Heart right ventricle (tissue), 16 donors: ENCODE measurements around the gene NPHP4. TPM values are rescaled to one million over a fixed set of nuclear protein-coding genes. Genes with fewer than 3 reads are reported as not detected.
"Not testable (repeated sequence)": the region's sequence is repeated elsewhere in the genome, so short reads cannot be mapped to it uniquely, and the experiment has no call there.

ENCODE experiments used
- ATAC-seq, 8 donors: fragments of 200-7000 bp; cut with Tn5 transposase; one replicate each; pipeline ENCODE4 v1.9.1; 2020; ENCODE audit warnings: mild to moderate bottlenecking in 8 of 8, moderate library complexity in 8 of 8, moderate number of reproducible peaks in 1 of 8
- DNase-seq, 2 donors: peaks; one replicate each; pipeline ENCODE4 v3.0.0-alpha.2; 2020
- H3K27ac ChIP-seq, 10 donors: fragments of 200-600 bp; sonication (generic) in 2 of 10; one replicate each; pipeline versions ENCODE4 v1.5.0 to v1.8.0; 2020 to 2022; ENCODE audit warnings: mild to moderate bottlenecking in 3 of 10
- H3K27me3 ChIP-seq, 7 donors: fragments of 200-600 bp; one replicate each; pipeline ENCODE4 v1.8.0; 2021 to 2022; ENCODE audit warnings: mild to moderate bottlenecking in 2 of 7
- H3K36me3 ChIP-seq, 9 donors: fragments of 200-600 bp; sonication (generic) in 1 of 9; one replicate each; pipeline versions ENCODE4 v1.5.0 to v1.8.0; 2020 to 2022; ENCODE audit warnings: mild to moderate bottlenecking in 2 of 9
- H3K4me1 ChIP-seq, 9 donors: fragments of 200-600 bp; sonication (generic) in 1 of 9; one replicate each; pipeline versions ENCODE4 v1.5.0 to v1.8.0; 2020 to 2022; ENCODE audit warnings: mild to moderate bottlenecking in 4 of 9
- H3K4me3 ChIP-seq, 10 donors: fragments of 200-600 bp; sonication (generic) in 2 of 10; one replicate each; pipeline versions ENCODE4 v1.5.0 to v1.8.0; 2020 to 2022; ENCODE audit warnings: mild to moderate bottlenecking in 7 of 10, moderate library complexity in 2 of 10
- H3K9me3 ChIP-seq, 11 donors: fragments of 200-600 bp in 10 of 11; sonication (generic) in 2 of 11; one replicate each; pipeline versions ENCODE4 v1.5.0 to v1.8.0; 2013 to 2022; ENCODE audit warnings: mild to moderate bottlenecking in 2 of 11, control low read depth in 1 of 11, moderate library complexity in 1 of 11
- WGBS, 2 donors: extraction: QIAGEN DNeasy Blood & Tissue Kit; methylation state at CpG; one replicate each; pipeline ENCODE4 v1.1.7; 2013; ENCODE audit warnings: inconsistent platforms in 1 of 2; 5-methylcytosine and 5-hydroxymethylcytosine counted together
- intact Hi-C, 10 donors: fragments of 100-400 bp; cut with DNase I; formaldehyde crosslinking; loops; one replicate each; pipeline versions ENCODE4 v1.11.1 to v1.14.2; 2022
- polyA plus RNA-seq, 2 donors: library from polyadenylated mRNA; stranded (reverse); fragments of 200-250 nt; gene quantifications; one replicate each; pipeline ENCODE4 v1.2.3, GENCODE V29; 2013
- total RNA-seq, 10 donors: library from RNA; stranded (reverse); fragmentation: NEBNext Ultra II Directional in 3 of 10; extraction: Animal tissue kit (Norgen Biotek cat#: 25700) in 3 of 10; gene quantifications; one replicate each; pipeline versions ENCODE4 v1.2.1 to v1.2.4, GENCODE V29; 2021 to 2023
- TF ChIP-seq, protein P1 (sequence below), 9 donors: fragments of 200-600 bp; sonication (generic) in 2 of 9; IDR thresholded peaks; one replicate each; pipeline versions ENCODE4 v1.5.0 to v1.8.0; 2021 to 2022; ENCODE audit warnings: antibody characterized with exemption in 9 of 9, mild to moderate bottlenecking in 5 of 9, moderate library complexity in 1 of 9
- donor health status: Arrhythmogenic right ventricular cardiomyopathy.
- donor health status: ischemic (EF 13 %, LVEDD 7.1; RV severe dilation, severe dysfunction).
- donor health status: healthy with polysubstance abuse.
- donor health status: DM: no; HTN: yes; CAD: no.
- donor health status: DM: no; HTN: no; CAD: no.
- donor health status: ischemic (EF 25% LVEDD 6.9; RV normal size, moderate dysfunction).
- donor health status: ischemic (EF 25% LVEDD 5.7; RV mildly dilated, moderate dysfunction).
- donor health status: healthy.
- donor health status: DM: yes; HTN: yes; CAD: no.
- donor health status: Ischemic cardiomyopathy.
- donor health status: ischemic (EF 35%, LVEDD 5.7; RV mildly dilated, moderate dysfunction).
- donor health status: nonischemic (EF 11% LVEDD 7.7; RV severe dilation, severe dysfunction).
- donor health status: DM: yes; HTN: yes; CAD: no.
- donor health status: PGD.
- donor health status: ischemic (EF 29% LVEDD 5.4; RV normal size, mild dysfunction).
- donor health status: nonischemic (EF 23%, LVEDD 6.1; RV moderate dilation, normal function).

NPHP4 gene
- total and polyA plus RNA-seq, 12 donors = 2.4 to 5.7 (median 3.3) TPM

GRCh38 chr1:5856246-5856815 lies 135.9 kb downstream of the NPHP4 start:
- WGBS, 2 donors = 74% methylated on average over 16 of the region's 16 CpGs
- intact Hi-C loops = no loop called here
- TF ChIP-seq, protein P1, sequence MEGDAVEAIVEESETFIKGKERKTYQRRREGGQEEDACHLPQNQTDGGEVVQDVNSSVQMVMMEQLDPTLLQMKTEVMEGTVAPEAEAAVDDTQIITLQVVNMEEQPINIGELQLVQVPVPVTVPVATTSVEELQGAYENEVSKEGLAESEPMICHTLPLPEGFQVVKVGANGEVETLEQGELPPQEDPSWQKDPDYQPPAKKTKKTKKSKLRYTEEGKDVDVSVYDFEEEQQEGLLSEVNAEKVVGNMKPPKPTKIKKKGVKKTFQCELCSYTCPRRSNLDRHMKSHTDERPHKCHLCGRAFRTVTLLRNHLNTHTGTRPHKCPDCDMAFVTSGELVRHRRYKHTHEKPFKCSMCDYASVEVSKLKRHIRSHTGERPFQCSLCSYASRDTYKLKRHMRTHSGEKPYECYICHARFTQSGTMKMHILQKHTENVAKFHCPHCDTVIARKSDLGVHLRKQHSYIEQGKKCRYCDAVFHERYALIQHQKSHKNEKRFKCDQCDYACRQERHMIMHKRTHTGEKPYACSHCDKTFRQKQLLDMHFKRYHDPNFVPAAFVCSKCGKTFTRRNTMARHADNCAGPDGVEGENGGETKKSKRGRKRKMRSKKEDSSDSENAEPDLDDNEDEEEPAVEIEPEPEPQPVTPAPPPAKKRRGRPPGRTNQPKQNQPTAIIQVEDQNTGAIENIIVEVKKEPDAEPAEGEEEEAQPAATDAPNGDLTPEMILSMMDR (IDR thresholded peaks at IDR 0.05) = no peak
- Histone ChIP-seq H3K27ac (no peak overlapping the region), H3K4me3 (no peak overlapping the region), H3K36me3 (peaks cover 0 to 4% (median 0%) of the 10 kb centered on the region in 9 donors), H3K9me3 (no peaks in the 10 kb centered on the region), H3K4me1 (no peaks in the 10 kb centered on the region), H3K27me3 (peaks cover 0 to 9% (median 0%) of the 10 kb centered on the region in 7 donors)
- no peak for ATAC-seq
- DNase-seq = no peak

DNA sequence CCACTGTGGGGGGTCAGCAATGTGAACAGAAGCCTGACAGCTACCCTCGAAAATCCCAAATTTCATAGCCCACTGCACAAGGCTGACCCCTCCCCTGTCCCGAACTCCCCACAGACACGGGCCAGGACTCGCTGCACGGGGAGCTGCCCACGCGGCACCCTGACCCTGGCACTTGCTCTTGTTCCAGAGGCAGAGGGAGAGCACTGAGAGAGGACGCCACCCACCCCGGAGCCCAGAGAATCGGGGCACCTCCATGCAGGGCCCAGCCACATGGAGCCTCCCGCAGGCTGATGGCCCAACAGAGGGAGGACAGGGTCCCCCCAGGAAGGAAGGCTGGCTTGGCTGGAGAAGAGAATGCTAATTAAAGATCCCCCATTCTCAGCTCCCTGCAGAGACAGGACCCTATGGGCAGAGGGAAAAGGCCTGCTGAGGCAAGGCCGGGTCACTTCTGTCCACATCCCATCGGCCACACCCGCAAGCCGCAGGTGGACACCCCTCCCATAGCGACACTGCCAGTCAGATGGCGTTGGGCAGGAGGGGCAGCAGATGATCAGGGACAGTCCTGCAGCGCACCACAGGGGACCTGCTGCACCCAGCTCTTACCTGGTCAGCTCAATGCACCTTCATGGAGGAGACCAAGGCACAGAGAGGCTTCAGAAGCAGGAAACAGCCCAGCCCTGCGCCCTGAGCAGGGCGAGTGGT lies 136.9 kb downstream of the NPHP4 start:
- H3K9me3 ChIP-seq = no peaks in the 10 kb centered on the region
- no peak overlapping the region for H3K27ac ChIP-seq
- H3K4me3 ChIP-seq = no peak overlapping the region
- TF ChIP-seq, protein P1 (IDR thresholded peaks at IDR 0.05) = no peak
- no peaks in the 10 kb centered on the region for H3K4me1 ChIP-seq
- H3K36me3 ChIP-seq = no peaks in the 10 kb centered on the region
- H3K27me3 ChIP-seq = peaks cover 0 to 15% (median 0%) of the 10 kb centered on the region in 7 donors
- intact Hi-C loops = no loop called here
- ATAC-seq (no peak), DNase-seq (no peak)
- WGBS, 2 donors = 90 to 94% methylated on average over 20 of the region's 20 CpGs

GRCh38 chr1:5854754-5855153 lies 137.5 kb downstream of the NPHP4 start:
- WGBS, 2 donors = 89 to 97% methylated on average over 3 of the region's 3 CpGs
- Histone ChIP-seq H3K36me3 (no peaks in the 10 kb centered on the region), H3K27ac (no peak overlapping the region), H3K27me3 (peaks cover 0 to 15% (median 0%) of the 10 kb centered on the region in 7 donors), H3K4me1 (no peaks in the 10 kb centered on the region), H3K9me3 (no peaks in the 10 kb centered on the region), H3K4me3 (no peak overlapping the region)
- DNase-seq (no peak), ATAC-seq (no peak)
- TF ChIP-seq, protein P1 (IDR thresholded peaks at IDR 0.05) = no peak
- intact Hi-C loops = no loop called here

GRCh38 chr1:5853858-5854257 lies 138.4 kb downstream of the NPHP4 start:
- H3K4me1 ChIP-seq, intact Hi-C loops, H3K4me3 ChIP-seq, DNase-seq, H3K27ac ChIP-seq, H3K36me3 ChIP-seq, ATAC-seq, H3K9me3 ChIP-seq: not testable (repeated sequence)
- 77 to 80% methylated on average over 5 of the region's 5 CpGs for WGBS, 2 donors
- H3K27me3 ChIP-seq = peaks cover 0 to 18% (median 0%) of the 10 kb centered on the region in 7 donors

DNA sequence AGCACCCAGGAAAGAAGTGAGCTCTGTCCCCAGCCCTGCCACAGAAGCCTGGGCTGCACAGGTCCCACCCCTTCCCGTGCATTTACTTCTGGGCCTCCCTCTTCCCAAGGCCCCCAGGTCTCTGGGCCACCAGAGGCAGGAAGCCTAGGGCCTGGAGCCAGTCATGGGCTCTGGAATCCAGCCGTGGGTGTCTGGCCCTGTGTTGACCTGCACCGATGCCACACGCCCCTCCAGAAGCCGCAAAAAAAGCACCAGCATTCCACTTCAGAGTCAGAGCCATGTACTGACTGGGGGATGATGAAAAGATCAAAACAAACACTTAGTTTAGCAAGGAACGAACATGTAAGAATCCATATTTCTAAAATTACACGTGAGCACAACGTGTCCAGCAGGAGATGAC lies 141.7 kb downstream of the NPHP4 start:
- H3K4me3 ChIP-seq = no peak overlapping the region
- DNase-seq (no peak), ATAC-seq (no peak)
- TF ChIP-seq, protein P1 (IDR thresholded peaks at IDR 0.05) = no peak
- H3K27me3 ChIP-seq = peaks cover 0 to 40% (median 19%) of the 10 kb centered on the region in 7 donors
- no peaks in the 10 kb centered on the region for H3K4me1 ChIP-seq
- no peaks in the 10 kb centered on the region for H3K36me3 ChIP-seq
- no peaks in the 10 kb centered on the region for H3K9me3 ChIP-seq
- intact Hi-C loops = no loop called here
- no peak overlapping the region for H3K27ac ChIP-seq
- 50 to 51% methylated on average over 8 of the region's 8 CpGs for WGBS, 2 donors
